Measurements from ENCODE around the gene R3HDM4.
"Not testable (repeated sequence)": the region's sequence is repeated elsewhere in the genome, so short reads cannot be mapped to it uniquely, and the experiment has no call there.

The R3HDM4 gene

DNA sequence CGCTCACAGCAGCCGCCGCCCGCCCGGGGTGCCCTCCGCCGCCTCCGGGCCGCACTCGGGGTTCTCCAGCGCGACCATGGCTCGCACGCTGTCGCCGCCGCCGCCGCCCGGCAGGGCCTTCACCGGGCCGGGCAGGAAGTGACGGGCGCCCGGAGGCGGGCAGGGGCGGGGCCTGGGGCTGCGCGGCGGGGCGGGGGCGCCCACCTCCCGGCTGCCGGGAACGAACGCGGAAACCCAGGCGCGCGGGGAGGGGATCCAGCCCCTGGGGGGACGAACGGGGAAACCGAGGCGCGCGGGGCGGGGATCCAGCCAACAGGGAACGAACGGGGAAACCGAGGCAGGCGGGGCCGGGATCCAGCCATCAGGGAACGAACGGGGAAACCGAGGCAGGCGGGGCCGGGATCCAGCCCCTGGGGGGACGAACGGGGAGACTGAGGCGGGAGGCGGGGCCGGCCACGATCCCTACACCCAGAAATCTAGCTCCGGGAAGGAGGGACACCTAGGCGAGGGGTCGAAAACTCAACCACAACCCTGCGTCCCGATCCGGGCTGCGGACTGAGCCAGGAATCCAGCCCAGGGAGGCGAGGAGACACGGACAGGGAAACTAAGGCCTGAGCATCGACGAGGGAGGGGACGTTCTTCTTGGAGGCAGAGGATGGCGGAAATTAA is at the start of gene R3HDM4:
R3HDM4 (minus strand) TSS at position 140 of the 669 bp plus-strand sequence; CDS start at position 78, 62 bp downstream.
- TF ChIP-seq, protein P1, sequence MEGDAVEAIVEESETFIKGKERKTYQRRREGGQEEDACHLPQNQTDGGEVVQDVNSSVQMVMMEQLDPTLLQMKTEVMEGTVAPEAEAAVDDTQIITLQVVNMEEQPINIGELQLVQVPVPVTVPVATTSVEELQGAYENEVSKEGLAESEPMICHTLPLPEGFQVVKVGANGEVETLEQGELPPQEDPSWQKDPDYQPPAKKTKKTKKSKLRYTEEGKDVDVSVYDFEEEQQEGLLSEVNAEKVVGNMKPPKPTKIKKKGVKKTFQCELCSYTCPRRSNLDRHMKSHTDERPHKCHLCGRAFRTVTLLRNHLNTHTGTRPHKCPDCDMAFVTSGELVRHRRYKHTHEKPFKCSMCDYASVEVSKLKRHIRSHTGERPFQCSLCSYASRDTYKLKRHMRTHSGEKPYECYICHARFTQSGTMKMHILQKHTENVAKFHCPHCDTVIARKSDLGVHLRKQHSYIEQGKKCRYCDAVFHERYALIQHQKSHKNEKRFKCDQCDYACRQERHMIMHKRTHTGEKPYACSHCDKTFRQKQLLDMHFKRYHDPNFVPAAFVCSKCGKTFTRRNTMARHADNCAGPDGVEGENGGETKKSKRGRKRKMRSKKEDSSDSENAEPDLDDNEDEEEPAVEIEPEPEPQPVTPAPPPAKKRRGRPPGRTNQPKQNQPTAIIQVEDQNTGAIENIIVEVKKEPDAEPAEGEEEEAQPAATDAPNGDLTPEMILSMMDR (conservative IDR thresholded peaks at IDR 0.05; ENCODE audit: low read length), result no peak
- H3K4me3 ChIP-seq (ENCODE audit: low read length), result peak within 1 kb of the TSS; percentile 89
- DNase-seq (ENCODE audit: low read depth), result peak; percentile 53

DNA sequence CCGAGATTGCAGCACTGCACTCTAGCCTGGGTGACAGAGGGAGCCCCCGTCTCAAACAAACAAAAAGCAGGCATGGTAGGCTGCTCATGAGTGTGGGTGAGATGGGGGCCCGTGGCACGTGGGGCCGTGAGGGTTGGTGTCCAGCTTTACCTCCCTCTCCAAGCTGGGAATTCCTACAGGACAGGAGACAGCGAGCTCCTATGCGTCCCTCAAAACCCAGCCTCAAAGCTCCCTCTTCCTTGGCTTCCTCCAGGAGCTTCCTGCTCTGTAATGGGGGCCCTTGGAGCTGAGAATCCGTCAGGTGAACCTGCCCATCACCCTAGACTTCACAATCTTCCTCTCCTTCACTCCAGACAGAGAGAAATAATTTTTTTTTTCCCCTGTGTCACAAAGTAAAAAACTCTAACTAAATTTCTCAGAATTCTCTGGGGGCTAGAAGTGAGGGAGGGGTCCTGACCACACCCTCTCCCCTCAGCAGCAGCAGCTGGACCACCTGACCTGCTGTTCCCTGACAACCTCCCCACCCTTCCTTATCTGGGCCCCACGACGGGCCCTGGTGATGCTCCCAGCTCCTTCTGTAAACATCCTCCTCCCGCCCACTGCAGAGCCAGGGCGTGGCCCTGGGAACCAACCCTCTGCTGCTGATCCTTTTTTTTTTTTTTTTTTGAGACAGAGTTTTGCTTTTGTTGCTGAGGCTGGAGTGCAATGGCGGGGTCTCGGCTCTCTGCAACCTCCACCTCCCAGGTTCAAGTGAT is 49.0 kb upstream of the R3HDM4 start:
- TF ChIP-seq, protein P1 (conservative IDR thresholded peaks at IDR 0.05; ENCODE audit: low read length), result no peak
- no peak overlapping the region for H3K4me3 ChIP-seq (ENCODE audit: low read length)
- DNase-seq (ENCODE audit: low read depth), result peak; percentile 28

DNA sequence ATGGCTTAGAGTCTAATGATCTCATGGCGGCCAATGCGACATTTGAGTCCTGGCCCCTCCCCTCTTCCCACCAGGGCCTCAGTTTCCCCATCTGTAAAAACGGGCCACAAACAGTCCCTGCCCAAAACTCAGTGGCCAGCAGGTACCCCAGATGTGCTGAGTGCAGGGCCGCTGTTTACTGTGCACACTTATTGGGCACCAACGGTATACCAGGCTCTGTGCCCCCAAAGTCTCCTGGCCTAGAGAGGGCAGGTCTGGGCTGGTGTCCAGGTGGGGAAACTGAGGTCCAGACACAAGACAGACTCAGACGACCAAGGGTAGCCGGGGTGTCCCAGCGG is 47.6 kb upstream of the R3HDM4 start:
- DNase-seq (ENCODE audit: low read depth), result no peak
- no peak overlapping the region for H3K4me3 ChIP-seq (ENCODE audit: low read length)
- TF ChIP-seq, protein P1 (conservative IDR thresholded peaks at IDR 0.05; ENCODE audit: low read length), result no peak

DNA sequence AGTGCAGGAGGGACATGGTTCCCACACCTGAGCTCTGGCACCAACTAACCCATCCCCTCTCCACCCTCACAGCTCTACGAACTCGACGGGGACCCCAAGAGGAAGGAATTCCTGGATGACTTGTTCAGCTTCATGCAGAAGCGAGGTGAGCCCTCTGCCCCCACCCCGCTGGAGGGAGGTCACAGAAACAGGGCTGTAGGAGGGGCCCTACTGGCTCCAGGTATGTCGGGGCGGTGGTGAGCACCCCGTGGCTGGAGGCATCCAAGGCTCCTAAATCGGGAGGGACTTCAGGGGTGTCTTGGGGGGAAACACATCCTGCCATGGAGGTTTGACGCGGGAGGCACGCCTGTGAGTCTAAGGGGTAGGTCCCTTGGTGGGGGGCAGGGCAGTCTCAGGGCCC is 47.0 kb upstream of the R3HDM4 start:
- DNase-seq (ENCODE audit: low read depth), result no peak
- no peak overlapping the region for H3K4me3 ChIP-seq (ENCODE audit: low read length)
- TF ChIP-seq, protein P1 (conservative IDR thresholded peaks at IDR 0.05; ENCODE audit: low read length), result no peak

DNA sequence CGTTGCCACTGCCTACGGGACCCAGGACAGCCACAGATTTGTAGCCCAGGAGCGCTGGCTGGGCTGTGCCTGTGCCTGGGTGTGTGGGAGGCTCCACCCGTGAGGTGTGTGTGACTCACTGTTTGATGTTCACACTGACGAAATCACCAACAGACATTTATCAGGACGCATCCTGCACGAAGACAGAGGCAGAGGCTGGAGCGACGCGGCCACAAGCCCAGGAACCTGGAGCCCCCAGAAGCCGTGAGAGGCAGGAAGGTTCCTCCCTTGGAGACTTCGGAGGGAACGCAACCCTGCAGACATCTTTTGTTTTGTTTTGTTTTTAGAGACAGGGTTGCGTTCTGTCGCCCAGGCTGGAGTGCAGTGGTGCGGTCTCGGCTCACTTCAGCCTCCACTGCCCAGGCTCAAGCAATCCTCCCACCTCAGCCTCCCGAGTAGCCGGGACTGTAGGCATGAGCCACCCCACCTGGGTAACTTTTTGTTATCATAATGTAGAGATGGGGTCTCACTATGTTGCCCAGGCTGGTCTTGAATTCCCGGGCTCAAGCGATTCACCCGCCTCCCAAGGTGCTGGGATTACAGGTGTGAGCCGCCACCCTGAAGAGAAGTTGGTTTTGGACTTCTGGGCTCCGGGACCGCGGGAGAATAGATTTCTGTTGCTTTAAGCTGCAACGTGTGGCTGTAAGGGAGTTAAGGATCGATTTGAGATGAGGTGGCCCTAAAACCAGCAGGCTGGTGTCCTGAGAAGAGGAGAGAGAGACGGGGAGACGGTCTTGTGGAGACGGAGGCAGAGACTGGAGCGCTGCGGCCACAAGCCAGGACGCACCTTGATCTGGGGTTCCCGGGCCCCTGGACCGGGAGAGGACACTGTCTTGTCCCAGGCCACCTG is 46.2 kb upstream of the R3HDM4 start:
- no peak for DNase-seq (ENCODE audit: low read depth)
- TF ChIP-seq, protein P1 (conservative IDR thresholded peaks at IDR 0.05; ENCODE audit: low read length), result no peak
- H3K4me3 ChIP-seq (ENCODE audit: low read length), result no peak overlapping the region

DNA sequence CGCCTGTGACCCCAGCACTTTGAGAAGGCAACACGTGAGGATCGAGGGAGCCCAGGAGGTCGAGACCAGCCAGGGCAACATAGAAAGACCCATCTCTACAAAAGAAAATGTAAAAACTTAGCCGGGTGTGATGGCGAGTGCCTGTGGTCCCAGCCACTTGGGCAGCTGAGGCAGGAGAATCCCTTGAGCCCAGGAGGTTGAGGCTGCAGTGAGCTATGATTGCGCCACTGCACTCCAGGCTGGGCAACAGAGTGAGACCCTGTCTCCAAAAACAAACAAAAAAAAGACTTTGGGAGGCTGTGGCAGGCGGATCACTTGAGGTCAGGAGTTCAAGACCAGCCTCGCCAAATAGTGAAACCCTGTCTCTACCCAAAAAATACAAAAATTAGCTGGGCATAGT is 44.6 kb upstream of the R3HDM4 start:
- not testable (repeated sequence) for DNase-seq (ENCODE audit: low read depth); H3K4me3 ChIP-seq (ENCODE audit: low read length)

DNA sequence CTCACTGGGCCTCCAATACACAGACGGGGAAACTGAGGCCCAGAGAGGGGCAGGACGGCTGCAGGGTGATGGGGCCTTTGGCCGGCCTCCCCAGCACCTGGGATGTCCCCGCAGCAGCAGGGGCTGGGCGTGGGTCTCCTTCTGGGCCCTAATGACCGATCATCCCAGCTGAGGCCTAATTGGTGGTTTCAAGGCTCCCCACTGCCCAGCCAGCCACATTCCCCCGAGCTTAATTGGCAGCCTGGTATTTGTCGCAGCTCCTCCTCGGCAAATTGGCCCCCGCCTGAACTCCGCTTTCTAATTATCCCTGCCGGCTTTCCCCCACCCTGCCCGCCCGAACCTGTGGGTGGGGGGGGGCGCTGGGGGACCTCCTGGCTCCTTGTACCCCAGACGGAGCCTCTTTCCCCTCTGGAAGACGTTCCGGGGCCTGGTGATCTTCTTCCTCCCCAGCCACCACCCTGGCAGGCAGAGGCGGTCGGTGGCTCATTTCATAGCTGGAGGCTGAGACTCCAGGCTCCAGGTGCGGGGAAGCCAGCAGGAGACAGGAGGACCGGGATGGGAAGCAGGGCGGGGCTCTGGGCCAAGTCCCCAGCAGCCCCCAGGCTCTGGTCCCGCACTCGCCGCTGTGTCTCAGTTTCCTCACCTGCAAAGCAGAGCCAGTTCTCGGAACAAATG is 43.9 kb upstream of the R3HDM4 start:
- TF ChIP-seq, protein P1 (conservative IDR thresholded peaks at IDR 0.05; ENCODE audit: low read length), result no peak
- H3K4me3 ChIP-seq (ENCODE audit: low read length), result no peak overlapping the region
- DNase-seq (ENCODE audit: low read depth), result peak; percentile 67
